Activated CD8-positive, alpha-beta memory T cell treated with anti-CD3 and anti-CD28 coated beads, Interleukin-2, amount 10 ng/mL, durations not matched to agents 7 days and 5 days (primary cell): ENCODE data around the gene AMIGO3. TPM values are rescaled to one million over a fixed set of nuclear protein-coding genes. Genes with fewer than 3 reads are reported as not detected.
A peak's percentile ranks its signal among the peaks of the same experiment; 100 is the strongest.

Experiments used
- ATAC-seq: fragments of 150-1000 bp; cut with Tn5 transposase; one replicate; pipeline ENCODE4 v1.10.0; 2021; ENCODE audit warnings: moderate library complexity
- CTCF ChIA-PET: fragments of 350-600 bp; sonication (Branson Sonifier 250); formaldehyde crosslinking; loops from one replicate; lab custom pipeline; 2021; ENCODE audit warnings: antibody characterized with exemption; lab: Charles Lee
- DNase-seq: peaks from one replicate; pipeline ENCODE4 v3.0.0-alpha.2; 2020
- H3K27ac Mint-ChIP-seq: one replicate; pipeline ENCODE4 v1.8.0; 2021; ENCODE audit warnings: mild to moderate bottlenecking, mixed read lengths
- H3K27me3 Mint-ChIP-seq: one replicate; pipeline ENCODE4 v1.8.0; 2021; ENCODE audit warnings: mixed read lengths
- H3K36me3 Mint-ChIP-seq: one replicate; pipeline ENCODE4 v1.8.0; 2021; ENCODE audit warnings: mild to moderate bottlenecking, mixed read lengths
- H3K4me1 Mint-ChIP-seq: one replicate; pipeline ENCODE4 v1.8.0; 2021; ENCODE audit warnings: mixed read lengths
- H3K4me3 Mint-ChIP-seq: one replicate; pipeline ENCODE4 v1.8.0; 2021; ENCODE audit warnings: mild to moderate bottlenecking, moderate library complexity, mixed read lengths
- H3K9me3 Mint-ChIP-seq: one replicate; pipeline ENCODE4 v1.8.0; 2022; ENCODE audit warnings: low read depth, mixed read lengths
- total RNA-seq, 2 experiments: library from RNA; stranded (reverse); gene quantifications; one replicate each; pipeline ENCODE4 v1.2.3, GENCODE V29; 2021

AMIGO3 gene
- total RNA-seq, 2 experiments from 2014 or later, result 0.19 to 1.2 TPM

- Mint-ChIP-seq H3K27ac (no peak overlapping the region), H3K4me3 (no peak overlapping the region), H3K27me3 (no peaks in the 10 kb centered on the region), H3K4me1 (no peaks in the 10 kb centered on the region), H3K36me3 (peaks cover 29% of the 10 kb centered on the region), H3K9me3 (no peaks in the 10 kb centered on the region)
- ATAC-seq, result no peak
- no peak for DNase-seq
- CTCF ChIA-PET, result interaction anchor here (0.7 kb wide), 1 partner anchor 33 kb away, joined by 3 read pairs; no protein-coding TSS in a partner anchor
Observed at GRCh38 chr3:49738067-49738713, 18.7 kb upstream of the AMIGO3 start.

GRCh38 chr3:49734752-49735151 is 15.3 kb upstream of the AMIGO3 start:
- H3K36me3 Mint-ChIP-seq, result peaks cover 39% of the 10 kb centered on the region
- H3K4me1 Mint-ChIP-seq, result no peaks in the 10 kb centered on the region
- H3K9me3 Mint-ChIP-seq, result no peaks in the 10 kb centered on the region
- no peak for DNase-seq
- no peak for ATAC-seq
- no peak overlapping the region for H3K4me3 Mint-ChIP-seq
- no peak overlapping the region for H3K27ac Mint-ChIP-seq
- H3K27me3 Mint-ChIP-seq, result no peaks in the 10 kb centered on the region
- CTCF ChIA-PET, result interaction anchor here (1.8 kb wide), 1 partner anchor 68 kb away, joined by 3 read pairs; no protein-coding TSS in a partner anchor

DNA sequence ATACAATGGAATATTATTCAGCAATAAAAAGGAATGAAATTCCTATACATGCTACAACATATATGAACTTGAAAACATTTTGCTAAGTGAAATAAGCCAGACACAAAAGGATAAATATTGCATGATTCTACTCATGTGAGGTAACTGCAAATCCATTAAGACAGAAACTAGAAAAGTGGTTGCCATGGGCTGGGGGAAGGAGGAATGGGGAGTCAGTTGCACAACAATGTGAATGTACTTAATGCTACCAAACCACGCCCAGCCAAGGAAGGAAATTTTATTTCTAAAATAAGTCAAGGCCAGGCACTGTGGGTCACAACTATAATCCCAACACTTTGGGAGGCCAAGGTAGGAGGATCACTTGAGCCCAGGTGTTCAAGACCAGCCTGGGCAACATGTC is 14.1 kb upstream of the AMIGO3 start:
- ATAC-seq (no peak), DNase-seq (no peak)
- Mint-ChIP-seq H3K27ac (no peak overlapping the region), H3K4me3 (no peak overlapping the region), H3K36me3 (peaks cover 36% of the 10 kb centered on the region), H3K27me3 (no peaks in the 10 kb centered on the region), H3K9me3 (no peaks in the 10 kb centered on the region), H3K4me1 (no peaks in the 10 kb centered on the region)
- CTCF ChIA-PET, result interaction anchor here (0.7 to 1.8 kb wide), 2 partner anchors 67 to 69 kb away, joined by 3 to 4 read pairs; no protein-coding TSS in a partner anchor

DNA sequence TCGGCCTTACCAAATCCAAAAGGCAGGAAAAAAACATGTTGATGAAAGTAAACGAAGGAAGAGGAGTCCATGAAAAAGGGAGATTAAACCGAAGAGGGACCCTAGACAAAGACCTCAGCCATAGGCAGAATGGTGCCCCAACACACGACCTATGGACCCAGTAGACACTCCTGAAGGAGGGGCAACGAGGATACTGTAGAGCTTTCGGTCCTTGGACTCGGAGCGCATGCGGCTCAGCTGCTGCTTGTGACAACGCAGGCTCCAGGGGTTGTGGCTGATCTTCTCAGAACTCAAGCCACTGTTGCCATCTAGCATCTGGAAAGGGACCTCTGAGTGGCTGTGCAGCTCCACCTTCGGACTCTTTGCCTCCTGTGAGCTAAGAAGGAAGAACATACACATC is 13.1 kb upstream of the AMIGO3 start:
- DNase-seq (no peak), ATAC-seq (no peak)
- H3K27ac Mint-ChIP-seq, result no peak overlapping the region
- no peak overlapping the region for H3K4me3 Mint-ChIP-seq
- CTCF ChIA-PET, result interaction anchor here (1.4 to 2.0 kb wide), 2 partner anchors 13 to 193 kb away, joined by 5 read pairs; partner anchors contain the start of gene AMIGO3
- H3K27me3 Mint-ChIP-seq, result no peaks in the 10 kb centered on the region
- no peaks in the 10 kb centered on the region for H3K4me1 Mint-ChIP-seq
- H3K36me3 Mint-ChIP-seq, result peaks cover 29% of the 10 kb centered on the region
- no peaks in the 10 kb centered on the region for H3K9me3 Mint-ChIP-seq

- H3K27ac Mint-ChIP-seq, result no peak overlapping the region
- no peak overlapping the region for H3K4me3 Mint-ChIP-seq
- H3K36me3 Mint-ChIP-seq, result peaks cover 18% of the 10 kb centered on the region
- no peaks in the 10 kb centered on the region for H3K27me3 Mint-ChIP-seq
- peaks cover 3% of the 10 kb centered on the region for H3K4me1 Mint-ChIP-seq
- no peak for ATAC-seq
- H3K9me3 Mint-ChIP-seq, result no peaks in the 10 kb centered on the region
- CTCF ChIA-PET, result interaction anchor here (0.9 to 1.9 kb wide), 3 partner anchors 11 to 12 kb away, joined by 3 to 6 read pairs (median 4); partner anchors contain the start of gene AMIGO3
- DNase-seq, result no peak
Observed at GRCh38 chr3:49729966-49730609, 10.6 kb upstream of the AMIGO3 start.

DNA sequence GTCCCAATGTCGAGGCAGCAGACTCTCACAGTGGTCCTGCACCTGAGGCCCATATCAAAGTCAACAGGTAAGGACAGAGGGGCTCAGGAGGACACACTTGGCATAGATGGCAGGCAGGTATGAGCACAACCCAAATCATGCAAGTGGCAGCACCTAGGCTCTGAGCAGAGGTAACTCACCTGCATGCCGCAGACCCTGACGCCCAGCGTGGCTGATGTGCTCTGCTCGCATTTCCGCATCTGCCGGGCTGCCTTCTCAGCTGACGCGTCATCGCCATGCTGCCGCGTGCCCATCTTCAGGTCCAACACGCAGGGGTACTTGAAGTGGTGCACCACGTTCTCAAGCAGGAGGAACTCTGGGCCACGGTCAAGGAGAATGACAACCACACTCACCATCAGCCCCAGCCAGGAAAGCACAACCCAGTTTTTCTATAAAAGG is 8.5 kb upstream of the AMIGO3 start:
- Mint-ChIP-seq H3K27ac (no peak overlapping the region), H3K4me3 (no peak overlapping the region), H3K4me1 (peaks cover 9% of the 10 kb centered on the region), H3K27me3 (no peaks in the 10 kb centered on the region), H3K36me3 (peaks cover 15% of the 10 kb centered on the region), H3K9me3 (no peaks in the 10 kb centered on the region)
- ATAC-seq (no peak), DNase-seq (no peak)
- CTCF ChIA-PET, result interaction anchor here (1.9 kb wide), 1 partner anchor 10 kb away, joined by 4 read pairs; no protein-coding TSS in a partner anchor

DNA sequence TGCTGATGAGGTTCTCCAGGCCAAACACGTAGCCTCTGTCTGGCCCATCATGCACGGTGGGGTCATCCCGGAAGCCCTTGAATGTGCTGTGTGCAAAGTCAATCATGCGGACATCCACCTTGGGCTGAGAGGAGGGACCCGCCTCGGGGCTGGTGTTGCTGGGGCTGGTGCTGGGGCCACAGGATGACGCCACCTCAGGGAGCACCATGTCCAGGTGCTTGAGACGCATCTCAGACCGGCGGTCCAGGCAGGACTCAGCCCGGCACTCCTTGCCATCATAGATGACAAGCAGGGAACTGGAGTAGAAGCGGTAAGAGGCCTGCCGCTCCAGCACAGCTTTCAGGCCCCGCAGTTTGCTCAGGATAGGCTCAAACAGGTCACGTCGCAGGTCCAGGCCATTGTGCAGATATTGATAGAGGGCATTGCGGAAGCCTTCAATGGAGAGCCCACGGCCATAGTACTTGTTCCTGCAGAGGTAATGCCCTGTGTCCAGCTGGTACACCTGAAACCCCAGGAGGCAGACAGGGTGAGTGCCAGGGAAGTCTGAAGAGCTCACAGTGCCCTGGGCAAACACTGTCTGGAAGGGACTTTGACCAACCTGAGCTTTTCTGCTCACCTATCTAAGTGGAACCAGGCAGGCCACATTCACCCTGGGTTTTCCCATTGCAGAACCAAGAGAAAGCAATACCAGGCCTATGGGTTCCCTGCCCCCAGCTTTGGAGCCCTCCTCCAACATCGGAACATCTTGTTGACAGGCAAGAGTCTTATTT is 7.9 kb upstream of the AMIGO3 start:
- no peak for ATAC-seq
- Mint-ChIP-seq H3K4me3 (no peak overlapping the region), H3K36me3 (peaks cover 13% of the 10 kb centered on the region), H3K27me3 (no peaks in the 10 kb centered on the region), H3K9me3 (no peaks in the 10 kb centered on the region), H3K4me1 (peaks cover 15% of the 10 kb centered on the region), H3K27ac (no peak overlapping the region)
- no peak for DNase-seq
- CTCF ChIA-PET, result no interaction called here

GRCh38 chr3:49725906-49726681 is 6.6 kb upstream of the AMIGO3 start:
- H3K27me3 Mint-ChIP-seq, result no peaks in the 10 kb centered on the region
- peaks cover 9% of the 10 kb centered on the region for H3K36me3 Mint-ChIP-seq
- ATAC-seq (no peak), DNase-seq (no peak)
- H3K9me3 Mint-ChIP-seq, result no peaks in the 10 kb centered on the region
- peaks cover 17% of the 10 kb centered on the region for H3K4me1 Mint-ChIP-seq
- H3K4me3 Mint-ChIP-seq, result no peak overlapping the region
- H3K27ac Mint-ChIP-seq, result peak overlapping the region; percentile 50
- CTCF ChIA-PET, result interaction anchor here (0.7 kb wide), 1 partner anchor 113 kb away, joined by 3 read pairs; no protein-coding TSS in a partner anchor

DNA sequence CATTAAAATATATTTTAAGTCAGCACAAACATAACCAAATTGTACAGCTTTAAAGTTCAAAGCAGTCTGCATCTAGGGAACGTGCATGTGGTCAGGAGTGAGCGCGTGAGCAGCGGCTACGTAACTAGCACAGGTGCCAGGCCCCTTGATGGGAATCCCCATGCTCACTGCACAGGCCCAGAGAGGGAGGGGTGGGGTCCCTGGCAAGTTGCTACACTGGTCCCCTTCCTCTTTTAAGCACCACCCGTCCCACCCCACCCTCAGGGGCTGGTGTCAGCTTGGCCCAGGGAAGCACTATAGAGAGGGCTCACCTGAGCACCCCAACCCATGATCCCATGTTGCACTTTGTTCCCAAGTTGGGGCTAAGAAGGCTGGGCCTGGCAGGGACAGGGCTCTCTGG is 5.1 kb upstream of the AMIGO3 start:
- Mint-ChIP-seq H3K4me1 (peaks cover 20% of the 10 kb centered on the region), H3K9me3 (no peaks in the 10 kb centered on the region), H3K4me3 (peak overlapping the region; percentile 93), H3K27me3 (no peaks in the 10 kb centered on the region), H3K36me3 (peaks cover 6% of the 10 kb centered on the region), H3K27ac (peak overlapping the region; percentile 96)
- ATAC-seq, result no peak
- CTCF ChIA-PET, result interaction anchor here (0.9 to 1.9 kb wide), 3 partner anchors 176 to 205 kb away, joined by 3 to 9 read pairs (median 4); partner anchors contain the start of gene MON1A
- DNase-seq, result peak; percentile 47

GRCh38 chr3:49723628-49724551 is 4.4 kb upstream of the AMIGO3 start, which contains the start of gene GMPPB:
TSS of gene GMPPB (minus strand) at chr3:49723951. CDS start at chr3:49723726, 225 bp downstream.
- peaks cover 6% of the 10 kb centered on the region for H3K36me3 Mint-ChIP-seq
- no peaks in the 10 kb centered on the region for H3K27me3 Mint-ChIP-seq
- H3K9me3 Mint-ChIP-seq, result no peaks in the 10 kb centered on the region
- CTCF ChIA-PET, result interaction anchor here (0.9 to 1.9 kb wide), 5 partner anchors 11 to 206 kb away, joined by 3 to 9 read pairs (median 4); partner anchors contain the start of genes IP6K1 and MON1A
- peak within 1 kb of the TSS; percentile 96 for H3K27ac Mint-ChIP-seq
- peaks cover 24% of the 10 kb centered on the region for H3K4me1 Mint-ChIP-seq
- peak within 1 kb of the TSS; percentile 93 for H3K4me3 Mint-ChIP-seq
- DNase-seq (peak; percentile 98), ATAC-seq (peak; percentile 84)

- Mint-ChIP-seq H3K27me3 (no peaks in the 10 kb centered on the region), H3K4me1 (peaks cover 30% of the 10 kb centered on the region), H3K36me3 (peaks cover 6% of the 10 kb centered on the region), H3K27ac (peak overlapping the region; percentile 96), H3K4me3 (peak overlapping the region; percentile 93), H3K9me3 (no peaks in the 10 kb centered on the region)
- peak; percentile 84 for DNase-seq
- CTCF ChIA-PET, result interaction anchor here (1.0 to 1.9 kb wide), 4 partner anchors 11 to 183 kb away, joined by 3 to 9 read pairs (median 4); partner anchors contain the start of gene IP6K1
- ATAC-seq, result peak; percentile 27
Observed at GRCh38 chr3:49723296-49723627, 3.8 kb upstream of the AMIGO3 start.
